Neuronal stem cell (in vitro differentiated cells): ENCODE measurements around the gene SPRYD3.

Source experiments
- DNase-seq: peaks from one replicate; pipeline ENCODE4 v3.0.0-alpha.2; 2013; ENCODE audit warnings: low spot score
- H2AFZ ChIP-seq: one replicate; pipeline ENCODE4 v1.6.1; 2013; ENCODE audit warnings: mild to moderate bottlenecking, low read length, inconsistent platforms
- H2AK5ac ChIP-seq: 2 replicates; pipeline ENCODE4 v1.6.1; 2013; ENCODE audit warnings: low read depth, mild to moderate bottlenecking, inconsistent platforms, low read length, moderate library complexity, mixed read lengths
- H2BK120ac ChIP-seq: 2 replicates; pipeline ENCODE4 v1.6.1; 2013; ENCODE audit warnings: low read depth, mild to moderate bottlenecking, inconsistent platforms, low read length, moderate library complexity, mixed read lengths
- H2BK12ac ChIP-seq: one replicate; pipeline ENCODE4 v1.6.1; 2013; ENCODE audit warnings: low read length, inconsistent platforms
- H2BK15ac ChIP-seq: 2 replicates; pipeline ENCODE4 v1.6.1; 2013; ENCODE audit warnings: mild to moderate bottlenecking, low read length, inconsistent platforms, mixed read lengths
- H2BK5ac ChIP-seq: one replicate; pipeline ENCODE4 v1.6.1; 2013; ENCODE audit warnings: inconsistent platforms, mild to moderate bottlenecking, low read length, moderate library complexity
- H3K14ac ChIP-seq: one replicate; pipeline ENCODE4 v1.6.1; 2013; ENCODE audit warnings: low read length, inconsistent platforms
- H3K18ac ChIP-seq: 2 replicates; pipeline ENCODE4 v1.6.1; 2013; ENCODE audit warnings: low read length, inconsistent platforms
- H3K23ac ChIP-seq: 2 replicates; pipeline ENCODE4 v1.6.1; 2013; ENCODE audit warnings: low read depth, mild to moderate bottlenecking, mixed read lengths, low read length, inconsistent platforms; ENCODE audit not compliant: poor library complexity
- H3K27ac ChIP-seq: replicated peaks from 3 replicates; pipeline ENCODE4 v1.5.1; 2013; ENCODE audit warnings: low read length, inconsistent platforms
- H3K27me3 ChIP-seq, 3 experiments: 2 replicates each; pipeline ENCODE4 v1.6.1; 2013; ENCODE audit warnings: low read length in 3 of 3, mild to moderate bottlenecking in 2 of 3, inconsistent platforms in 1 of 3, low read depth in 1 of 3, mixed read lengths in 1 of 3, moderate library complexity in 1 of 3; ENCODE audit not compliant: control insufficient read depth in 3 of 3, insufficient read depth in 3 of 3
- H3K36me3 ChIP-seq, 2 donors: replicated peaks in 1 of 2; 2 replicates each; pipeline ENCODE4 v1.6.1; 2013; ENCODE audit warnings: low read length in 2 of 2; ENCODE audit not compliant: control insufficient read depth in 2 of 2, insufficient read depth in 2 of 2
- H3K4ac ChIP-seq: 2 replicates; pipeline ENCODE4 v1.6.1; 2013; ENCODE audit warnings: inconsistent platforms, mild to moderate bottlenecking, low read length, moderate library complexity
- H3K4me1 ChIP-seq, 2 donors: 1 replicate in 1 of 2; 2 replicates in 1 of 2; pipeline ENCODE4 v1.6.1; 2013; ENCODE audit warnings: low read length in 2 of 2, low read depth in 1 of 2; ENCODE audit not compliant: control insufficient read depth in 2 of 2, insufficient read depth in 1 of 2
- H3K4me2 ChIP-seq: one replicate; pipeline ENCODE4 v1.6.1; 2013; ENCODE audit warnings: mild to moderate bottlenecking, low read length, inconsistent platforms; ENCODE audit not compliant: insufficient read depth, poor library complexity, severe bottlenecking
- H3K4me3 ChIP-seq, 2 donors: 2 replicates each; pipeline ENCODE4 v1.5.1; 2013; ENCODE audit warnings: low read length in 2 of 2, mild to moderate bottlenecking in 2 of 2, inconsistent platforms in 1 of 2, moderate library complexity in 1 of 2
- H3K79me1 ChIP-seq: one replicate; pipeline ENCODE4 v1.6.1; 2013; ENCODE audit warnings: low read depth, mild to moderate bottlenecking, inconsistent platforms, low read length, moderate library complexity
- H3K9ac ChIP-seq: one replicate; pipeline ENCODE4 v1.6.1; 2013; ENCODE audit warnings: mild to moderate bottlenecking, low read depth, low read length, inconsistent platforms; ENCODE audit not compliant: poor library complexity
- H3K9me3 ChIP-seq, 2 donors: replicated peaks in 1 of 2; 2 replicates each; pipeline versions ENCODE3 to v1.6.1; 2013; ENCODE audit warnings: low read length in 2 of 2, mild to moderate bottlenecking in 2 of 2, inconsistent platforms in 1 of 2, low read depth in 1 of 2, mixed read lengths in 1 of 2, moderate library complexity in 1 of 2; ENCODE audit not compliant: control insufficient read depth in 2 of 2, insufficient read depth in 1 of 2
- H4K8ac ChIP-seq: one replicate; pipeline ENCODE4 v1.6.1; 2013; ENCODE audit warnings: low read depth, mild to moderate bottlenecking, inconsistent platforms, low read length, moderate library complexity
- H4K91ac ChIP-seq: one replicate; pipeline ENCODE4 v1.6.1; 2013; ENCODE audit warnings: low read length, low read depth, mild to moderate bottlenecking, inconsistent platforms; ENCODE audit not compliant: poor library complexity
- WGBS, 2 donors: extraction: QIAGEN DNeasy Blood & Tissue Kit; methylation state at CpG; one replicate each; pipeline ENCODE4 v1.1.7; 2013; ENCODE audit warnings: missing lambda C conversion rate in 2 of 2, mixed read lengths in 1 of 2; ENCODE audit not compliant: insufficient read length in 2 of 2, insufficient replicate concordance in 1 of 2; ENCODE audit errors: extremely low coverage in 2 of 2; 5-methylcytosine and 5-hydroxymethylcytosine counted together

Gene SPRYD3

DNA sequence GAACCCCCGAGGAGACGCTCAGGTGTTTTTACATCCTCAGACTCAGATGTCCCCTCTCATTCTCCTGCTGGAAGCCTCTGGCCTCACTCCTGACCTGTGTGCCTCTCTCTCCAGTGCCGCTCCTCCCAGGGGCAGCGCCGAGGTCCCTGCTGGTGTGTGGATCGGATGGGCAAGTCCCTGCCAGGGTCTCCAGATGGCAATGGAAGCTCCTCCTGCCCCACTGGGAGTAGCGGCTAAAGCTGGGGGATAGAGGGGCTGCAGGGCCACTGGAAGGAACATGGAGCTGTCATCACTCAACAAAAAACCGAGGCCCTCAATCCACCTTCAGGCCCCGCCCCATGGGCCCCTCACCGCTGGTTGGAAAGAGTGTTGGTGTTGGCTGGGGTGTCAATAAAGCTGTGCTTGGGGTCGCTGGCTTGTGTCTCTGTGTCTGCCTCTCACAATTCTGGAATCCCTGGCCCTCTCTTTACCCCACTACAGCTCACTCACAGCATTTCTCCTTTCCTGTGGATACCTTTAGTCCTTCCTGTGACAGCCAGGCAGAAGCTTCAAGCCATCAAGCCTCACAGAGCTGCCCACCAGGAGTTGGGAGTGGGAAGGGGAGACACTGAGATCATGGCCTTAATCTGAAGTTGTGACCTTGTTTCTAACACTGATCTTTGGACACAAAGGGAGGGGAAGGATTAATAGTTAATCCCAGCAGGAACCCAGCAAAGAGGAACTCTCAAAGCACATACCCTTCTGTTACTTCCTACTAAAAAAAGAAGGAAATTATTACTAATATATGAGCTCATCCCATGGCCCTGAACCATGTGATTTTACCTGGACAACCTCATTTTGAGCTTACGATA is 23.0 kb upstream of the SPRYD3 start:
- H2AFZ ChIP-seq = no peak overlapping the region
- H2AK5ac ChIP-seq = peak overlapping the region; percentile 63
- no peak overlapping the region for H2BK5ac ChIP-seq
- no CpG with 5 or more reads among the region's 12 CpGs for WGBS, 2 donors
- DNase-seq = no peak
- H3K4me3 ChIP-seq = no peak overlapping the region
- H2BK120ac ChIP-seq = no peak overlapping the region
- H3K27ac ChIP-seq = no peak overlapping the region
- peak overlapping the region; percentile 65 for H3K14ac ChIP-seq
- no peak overlapping the region for H4K91ac ChIP-seq
- H2BK12ac ChIP-seq = no peak overlapping the region
- H3K9me3 ChIP-seq = no peaks in the 10 kb centered on the region
- no peak overlapping the region for H2BK15ac ChIP-seq
- H3K36me3 ChIP-seq = no peaks in the 10 kb centered on the region
- no peaks in the 10 kb centered on the region for H3K79me1 ChIP-seq
- peaks cover 4 to 40% (median 22%) of the 10 kb centered on the region in 3 experiments for H3K27me3 ChIP-seq
- H3K18ac ChIP-seq = peak overlapping the region; percentile 39
- H3K4me1 ChIP-seq = peaks cover 11 to 30% of the 10 kb centered on the region in 2 donors
- no peak overlapping the region for H3K23ac ChIP-seq
- no peak overlapping the region for H4K8ac ChIP-seq
- H3K4ac ChIP-seq = no peak overlapping the region
- no peak overlapping the region for H3K4me2 ChIP-seq
- H3K9ac ChIP-seq = peak overlapping the region; percentile 13

DNA sequence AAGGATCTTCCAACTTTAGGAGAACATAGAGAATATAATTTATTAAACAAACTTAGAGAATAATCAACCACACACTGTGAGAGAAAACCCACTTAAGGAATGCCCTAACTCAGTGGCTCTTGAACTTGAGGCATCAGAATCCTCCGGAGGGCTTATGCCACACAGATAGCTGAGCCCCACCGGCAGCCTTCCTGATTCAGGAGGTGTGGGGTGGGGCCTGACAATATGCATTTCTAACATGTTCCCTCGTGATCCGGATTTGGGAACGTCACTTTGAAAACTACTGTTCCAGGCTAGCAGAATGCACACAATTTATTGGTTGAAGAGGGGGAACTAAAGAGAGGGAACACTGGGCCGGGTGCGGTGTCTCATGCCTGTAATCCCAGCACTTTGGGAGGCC is 22.1 kb upstream of the SPRYD3 start:
- no peak overlapping the region for H3K4ac ChIP-seq
- no peak overlapping the region for H2BK5ac ChIP-seq
- H2AK5ac ChIP-seq = no peak overlapping the region
- no peak overlapping the region for H2BK12ac ChIP-seq
- H3K9ac ChIP-seq = no peak overlapping the region
- no peak overlapping the region for H4K8ac ChIP-seq
- no peak overlapping the region for H3K23ac ChIP-seq
- no peak for DNase-seq
- H3K14ac ChIP-seq = no peak overlapping the region
- H3K79me1 ChIP-seq = no peaks in the 10 kb centered on the region
- no peak overlapping the region for H3K4me3 ChIP-seq
- no peaks in the 10 kb centered on the region for H3K9me3 ChIP-seq
- H3K27ac ChIP-seq = no peak overlapping the region
- H2AFZ ChIP-seq = no peak overlapping the region
- H2BK120ac ChIP-seq = no peak overlapping the region
- H3K4me2 ChIP-seq = no peak overlapping the region
- no peaks in the 10 kb centered on the region for H3K36me3 ChIP-seq
- no peak overlapping the region for H4K91ac ChIP-seq
- no CpG with 5 or more reads among the region's 7 CpGs for WGBS, 2 donors
- no peak overlapping the region for H2BK15ac ChIP-seq
- no peak overlapping the region for H3K18ac ChIP-seq
- H3K27me3 ChIP-seq = peaks cover 4 to 49% (median 27%) of the 10 kb centered on the region in 3 experiments
- H3K4me1 ChIP-seq = peaks cover 18 to 30% of the 10 kb centered on the region in 2 donors

DNA sequence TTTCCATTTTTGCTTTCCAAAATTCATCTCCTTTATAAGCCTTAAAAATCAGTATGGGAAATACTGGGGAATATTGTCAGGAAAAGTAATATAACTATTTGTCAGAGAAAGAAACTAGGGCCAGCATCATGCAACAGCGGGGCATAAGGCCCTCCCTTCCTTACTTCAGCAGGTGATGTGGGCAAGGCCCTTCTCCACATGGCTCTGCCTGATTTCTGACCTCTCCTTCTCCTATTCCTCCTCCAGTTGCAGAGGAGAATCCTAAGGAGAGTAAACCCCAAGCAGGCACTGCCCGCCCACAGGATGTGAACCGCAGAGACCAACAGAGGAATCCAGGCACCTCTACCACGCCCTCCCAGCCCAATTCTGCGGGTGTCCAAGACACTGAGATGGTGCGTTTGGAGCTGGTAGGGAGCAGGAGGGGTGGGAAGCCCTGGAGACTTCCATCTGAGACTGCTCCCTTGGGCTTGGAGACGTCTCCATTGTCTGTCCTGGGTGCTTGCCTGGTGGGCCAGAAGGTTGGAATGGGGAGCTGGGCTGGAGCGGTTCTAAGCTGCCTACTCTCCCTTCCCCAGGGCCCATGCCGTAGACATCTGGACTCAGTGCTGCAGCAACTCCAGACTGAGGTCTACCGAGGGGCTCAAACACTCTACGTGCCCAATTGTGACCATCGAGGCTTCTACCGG is 21.4 kb upstream of the SPRYD3 start:
- Histone ChIP-seq H3K79me1 (no peaks in the 10 kb centered on the region), H2AFZ (no peak overlapping the region), H3K14ac (no peak overlapping the region), H3K4me1 (peaks cover 22 to 30% of the 10 kb centered on the region in 2 donors), H2BK15ac (no peak overlapping the region), H2BK5ac (no peak overlapping the region), H3K18ac (no peak overlapping the region), H3K23ac (no peak overlapping the region), H2BK120ac (no peak overlapping the region), H3K4me2 (no peak overlapping the region), H3K27ac (no peak overlapping the region), H2BK12ac (no peak overlapping the region), H3K27me3 (peaks cover 4 to 50% (median 31%) of the 10 kb centered on the region in 3 experiments), H3K36me3 (no peaks in the 10 kb centered on the region), H2AK5ac (no peak overlapping the region), H3K4me3 (no peak overlapping the region), H4K91ac (no peak overlapping the region), H3K9me3 (no peaks in the 10 kb centered on the region), H3K9ac (no peak overlapping the region), H3K4ac (no peak overlapping the region), H4K8ac (no peak overlapping the region)
- no peak for DNase-seq
- no CpG with 5 or more reads among the region's 13 CpGs for WGBS, 2 donors
